ENCODE results near the gene ARHGDIB. TPM values are rescaled to one million over a fixed set of nuclear protein-coding genes. Genes with fewer than 3 reads are reported as not detected.
A peak's percentile ranks its signal among the peaks of the same experiment; 100 is the strongest.

Gene ARHGDIB
- total and polyA plus RNA-seq, 2 experiments from 2014 or later = 0.89 TPM; not detected in 1

- TF ChIP-seq ZNF462 (CRISPR knock-in tag; IDR thresholded peaks at IDR 0.05) (no peak), REST (IDR thresholded peaks at IDR 0.05; ENCODE audit: unreplicated experiment) (no peak)
Observed at GRCh38 chr12:14994610-14995009, 33.2 kb upstream of the ARHGDIB start (continued).

- Histone ChIP-seq H3K79me2 (replicated peaks; ENCODE audit: insufficient read depth) (no peaks in the 10 kb centered on the region), H3K4me3 (no peak overlapping the region), H3K36me3 (ENCODE audit: insufficient read depth) (no peaks in the 10 kb centered on the region), H3F3A (replicated peaks; ENCODE audit: low read depth) (no peaks in the 10 kb centered on the region), H3K27ac (ENCODE audit: low read depth) (no peak overlapping the region), H3K27me3 (ENCODE audit: insufficient read depth) (no peaks in the 10 kb centered on the region), H2AFZ (0 out of 2 replicates have a peak overlapping the region, but pooled peaks have one; percentile 15), H3K9me2 (ENCODE audit: insufficient read depth) (no peaks in the 10 kb centered on the region), H4K20me1 (replicated peaks; ENCODE audit: insufficient read depth) (no peaks in the 10 kb centered on the region), H3K4me2 (no peak overlapping the region), H3K4me1 (ENCODE audit: insufficient read depth) (no peaks in the 10 kb centered on the region)
- H3K27me3 Mint-ChIP-seq (ENCODE audit: insufficient read depth, low read depth, poor library complexity) = no peaks in the 10 kb centered on the region
- DNase-seq (ENCODE audit: low spot score) (no peak), ATAC-seq (no peak)
- H3K4me1 Mint-ChIP-seq = no peaks in the 10 kb centered on the region
- no peaks in the 10 kb centered on the region for H3K36me3 Mint-ChIP-seq (ENCODE audit: low read depth)
- no peak overlapping the region for H3K27ac Mint-ChIP-seq
- H3K4me3 Mint-ChIP-seq = no peak overlapping the region
- H3K9me3 Mint-ChIP-seq = no peaks in the 10 kb centered on the region; the same call in 2 of the 3 replicates
- TF ChIP-seq CREB1 (CRISPR knock-in tag; IDR thresholded peaks at IDR 0.05; ENCODE audit: low read depth) = no peak
- TF ChIP-seq STAT1 (IDR thresholded peaks at IDR 0.05; ENCODE audit: unreplicated experiment) = no peak
- no peak for TF ChIP-seq EZH2phosphoT487 (IDR thresholded peaks at IDR 0.05; ENCODE audit: unreplicated experiment)
- no peak for TF ChIP-seq EZH2 (IDR thresholded peaks at IDR 0.05; ENCODE audit: low read depth, unreplicated experiment)
- TF ChIP-seq ZNF114 (CRISPR knock-in tag; IDR thresholded peaks at IDR 0.05) = no peak
- TF ChIP-seq CTCF (conservative IDR thresholded peaks at IDR 0.05; ENCODE audit: low read depth in 2 of 2) = no peak
- no peak for TF ChIP-seq NANOG (IDR thresholded peaks at IDR 0.05; ENCODE audit: borderline replicate concordance)
- no peak for TF ChIP-seq ZNF331 (CRISPR knock-in tag; IDR thresholded peaks at IDR 0.05; ENCODE audit: low read depth)
- no peak for TF ChIP-seq JUNB (IDR thresholded peaks at IDR 0.05; ENCODE audit: unreplicated experiment)
- no peak for TF ChIP-seq ETS1 (IDR thresholded peaks at IDR 0.05)
Observed at GRCh38 chr12:14993537-14994266, 32.3 kb upstream of the ARHGDIB start.
